ENCODE data around the gene RFC2.

GRCh38 chr7:74233655-74234285 is 20.4 kb downstream of the RFC2 start:
- TF ChIP-seq, protein P1, sequence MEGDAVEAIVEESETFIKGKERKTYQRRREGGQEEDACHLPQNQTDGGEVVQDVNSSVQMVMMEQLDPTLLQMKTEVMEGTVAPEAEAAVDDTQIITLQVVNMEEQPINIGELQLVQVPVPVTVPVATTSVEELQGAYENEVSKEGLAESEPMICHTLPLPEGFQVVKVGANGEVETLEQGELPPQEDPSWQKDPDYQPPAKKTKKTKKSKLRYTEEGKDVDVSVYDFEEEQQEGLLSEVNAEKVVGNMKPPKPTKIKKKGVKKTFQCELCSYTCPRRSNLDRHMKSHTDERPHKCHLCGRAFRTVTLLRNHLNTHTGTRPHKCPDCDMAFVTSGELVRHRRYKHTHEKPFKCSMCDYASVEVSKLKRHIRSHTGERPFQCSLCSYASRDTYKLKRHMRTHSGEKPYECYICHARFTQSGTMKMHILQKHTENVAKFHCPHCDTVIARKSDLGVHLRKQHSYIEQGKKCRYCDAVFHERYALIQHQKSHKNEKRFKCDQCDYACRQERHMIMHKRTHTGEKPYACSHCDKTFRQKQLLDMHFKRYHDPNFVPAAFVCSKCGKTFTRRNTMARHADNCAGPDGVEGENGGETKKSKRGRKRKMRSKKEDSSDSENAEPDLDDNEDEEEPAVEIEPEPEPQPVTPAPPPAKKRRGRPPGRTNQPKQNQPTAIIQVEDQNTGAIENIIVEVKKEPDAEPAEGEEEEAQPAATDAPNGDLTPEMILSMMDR (IDR thresholded peaks at IDR 0.05), result no peak
- TF ChIP-seq POLR2A (IDR thresholded peaks at IDR 0.05), result no peak
